HEK293T (cell line): ENCODE data around the gene HTR1D.
"Not testable (repeated sequence)": the region's sequence is repeated elsewhere in the genome, so short reads cannot be mapped to it uniquely, and the experiment has no call there.

ENCODE experiments used
- CTCF ChIA-PET: fragments of 350-600 bp; formaldehyde crosslinking; extraction: SDS; loops from one replicate; lab custom pipeline; 2021; ENCODE audit warnings: antibody characterized with exemption, inconsistent platforms; lab: Yijun Ruan, JAX
- POLR2A ChIA-PET: fragments of 350-600 bp; formaldehyde crosslinking; extraction: SDS; loops from one replicate; lab custom pipeline; 2020; ENCODE audit warnings: antibody characterized with exemption, inconsistent platforms; lab: Yijun Ruan, JAX
- DNase-seq: peaks from one replicate; pipeline ENCODE4 v3.0.0; 2012; ENCODE audit warnings: mixed read lengths; ENCODE audit errors: extremely low spot score
- ARNT ChIP-seq: fragments of 450-650 bp; IDR thresholded peaks from 2 replicates; pipeline ENCODE4 v1.6.1; 2017; ENCODE audit warnings: mild to moderate bottlenecking
- BHLHE40 ChIP-seq: fragments of 450-650 bp; IDR thresholded peaks from 2 replicates; pipeline ENCODE4 v1.6.1; 2016; ENCODE audit warnings: mild to moderate bottlenecking, moderate library complexity, borderline replicate concordance
- CTBP1 ChIP-seq: fragments of 450-650 bp; IDR thresholded peaks from 2 replicates; pipeline ENCODE4 v1.6.1; 2016; ENCODE audit warnings: borderline replicate concordance
- ELF4 ChIP-seq: fragments of 450-650 bp; IDR thresholded peaks from 2 replicates; pipeline ENCODE4 v1.6.1; 2017; ENCODE audit warnings: antibody characterized with exemption
- FOXA1 ChIP-seq: fragments of 450-650 bp; IDR thresholded peaks from 2 replicates; pipeline ENCODE4 v1.6.1; 2016; ENCODE audit warnings: mild to moderate bottlenecking
- FOXK2 ChIP-seq: fragments of 450-650 bp; IDR thresholded peaks from 2 replicates; pipeline ENCODE4 v1.6.1; 2016; ENCODE audit warnings: mild to moderate bottlenecking
- FOXM1 ChIP-seq: fragments of 450-650 bp; IDR thresholded peaks from 2 replicates; pipeline ENCODE4 v1.6.1; 2017; ENCODE audit warnings: mild to moderate bottlenecking, borderline replicate concordance
- HDGF ChIP-seq: fragments of 450-650 bp; IDR thresholded peaks from 2 replicates; pipeline ENCODE4 v1.6.1; 2017; ENCODE audit warnings: antibody characterized with exemption, borderline replicate concordance
- L3MBTL2 ChIP-seq: fragments of 450-650 bp; conservative IDR thresholded peaks from 2 replicates; pipeline ENCODE4 v1.6.1; 2016; ENCODE audit warnings: mild to moderate bottlenecking
- LEF1 ChIP-seq: fragments of 450-650 bp; IDR thresholded peaks from 2 replicates; pipeline ENCODE4 v1.6.1; 2017; ENCODE audit warnings: mild to moderate bottlenecking, borderline replicate concordance
- NFRKB ChIP-seq: fragments of 450-650 bp; IDR thresholded peaks from 2 replicates; pipeline ENCODE4 v1.6.1; 2016; ENCODE audit warnings: mild to moderate bottlenecking, moderate library complexity
- PKNOX1 ChIP-seq: fragments of 450-650 bp; IDR thresholded peaks from 2 replicates; pipeline ENCODE4 v1.6.1; 2016
- SP1 ChIP-seq: fragments of 450-650 bp; IDR thresholded peaks from 2 replicates; pipeline ENCODE4 v1.6.1; 2017
- SUZ12 ChIP-seq: fragments of 450-650 bp; IDR thresholded peaks from 2 replicates; pipeline ENCODE4 v1.6.1; 2016; ENCODE audit warnings: mild to moderate bottlenecking
- TARDBP ChIP-seq: fragments of 450-650 bp; IDR thresholded peaks from 2 replicates; pipeline ENCODE4 v1.6.1; 2016
- ZNF384 ChIP-seq: fragments of 450-650 bp; IDR thresholded peaks from 2 replicates; pipeline ENCODE4 v1.6.1; 2016

Gene HTR1D, protein sequence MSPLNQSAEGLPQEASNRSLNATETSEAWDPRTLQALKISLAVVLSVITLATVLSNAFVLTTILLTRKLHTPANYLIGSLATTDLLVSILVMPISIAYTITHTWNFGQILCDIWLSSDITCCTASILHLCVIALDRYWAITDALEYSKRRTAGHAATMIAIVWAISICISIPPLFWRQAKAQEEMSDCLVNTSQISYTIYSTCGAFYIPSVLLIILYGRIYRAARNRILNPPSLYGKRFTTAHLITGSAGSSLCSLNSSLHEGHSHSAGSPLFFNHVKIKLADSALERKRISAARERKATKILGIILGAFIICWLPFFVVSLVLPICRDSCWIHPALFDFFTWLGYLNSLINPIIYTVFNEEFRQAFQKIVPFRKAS

DNA sequence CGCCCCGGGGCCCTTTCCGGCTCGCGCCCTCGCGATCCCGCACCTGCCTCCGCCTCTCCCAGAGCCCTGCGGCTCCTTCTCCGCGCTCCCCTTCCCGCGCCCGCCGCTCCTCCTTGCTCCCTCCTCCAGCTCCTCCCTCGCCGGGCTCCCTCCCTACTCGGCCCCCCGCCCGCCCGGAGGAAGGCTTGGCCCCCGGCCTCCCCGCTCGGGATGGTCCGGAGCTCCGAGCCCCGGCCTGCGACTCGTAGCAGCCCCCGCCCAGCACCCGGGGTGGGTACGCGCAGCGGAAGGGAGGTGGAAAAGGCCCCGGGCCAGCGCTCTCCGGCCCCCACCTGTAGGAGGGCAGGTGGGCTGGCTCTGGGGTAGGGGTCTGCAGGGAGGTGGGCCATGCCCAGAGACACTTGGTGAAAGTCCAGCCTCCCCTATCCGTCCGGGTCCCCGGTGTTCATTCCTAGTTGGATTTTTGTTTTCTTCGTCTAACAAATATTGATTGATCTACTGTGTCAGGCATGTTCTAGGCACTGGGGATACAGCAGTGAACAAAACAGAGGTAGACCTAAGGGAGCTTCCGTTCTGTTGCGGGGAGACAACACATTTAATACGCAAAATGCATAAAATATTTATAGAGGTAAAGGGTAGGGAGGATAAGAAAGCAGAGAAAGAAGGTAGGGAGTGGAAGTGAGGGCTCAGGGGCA is at the start of gene HTR1D:
TSS of gene HTR1D (minus strand) at position 82 of the 695 bp plus-strand sequence. CDS start 23,283 bp downstream, outside the sequence.
- CTCF ChIA-PET = interaction anchor here (1.8 to 1.9 kb wide), 2 partner anchors 10 to 33 kb away, joined by 4 to 5 read pairs; no protein-coding TSS in a partner anchor
- POLR2A ChIA-PET = interaction anchor here (1.0 to 1.4 kb wide), 2 partner anchors 127 to 151 kb away, joined by 3 read pairs; partner anchors contain the start of gene HNRNPR
- peak; percentile 63 for DNase-seq
- TF ChIP-seq PKNOX1 = no peak
- no peak for TF ChIP-seq LEF1
- no peak for TF ChIP-seq ZNF384
- no peak for TF ChIP-seq FOXM1
- TF ChIP-seq SP1 = no peak
- TF ChIP-seq SUZ12 = no peak
- no peak for TF ChIP-seq ELF4
- TF ChIP-seq FOXA1 = no peak
- TF ChIP-seq CTBP1 = no peak
- TF ChIP-seq TARDBP = no peak
- no peak for TF ChIP-seq ARNT
- TF ChIP-seq L3MBTL2 = no peak
- TF ChIP-seq BHLHE40 = no peak
- TF ChIP-seq FOXK2 = no peak
- no peak for TF ChIP-seq HDGF
- TF ChIP-seq NFRKB = no peak

DNA sequence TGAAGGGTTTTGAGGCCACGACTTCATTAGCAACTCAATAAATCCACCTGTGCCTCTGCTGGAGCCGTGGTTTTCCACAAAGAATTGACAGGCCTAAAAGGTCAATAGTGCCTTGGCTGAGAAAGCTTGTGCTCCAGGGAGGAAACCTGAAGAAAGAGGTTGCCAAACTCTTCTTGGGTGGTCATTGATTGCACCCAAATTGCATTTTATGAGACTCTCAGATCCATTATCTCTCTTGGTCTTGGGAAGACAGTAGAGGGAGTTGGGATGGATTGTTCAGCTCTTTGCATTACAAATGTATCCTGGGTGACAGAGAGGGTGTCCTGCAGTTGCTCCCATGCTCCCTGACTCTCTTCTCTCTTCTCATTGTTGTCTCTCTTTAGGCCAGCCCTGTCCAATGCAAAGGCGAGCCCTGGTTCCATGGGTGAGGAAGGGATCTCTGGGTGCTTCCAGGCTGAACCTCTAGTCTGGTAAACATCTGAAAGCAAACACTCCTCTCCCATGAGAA is 46.1 kb upstream of the HTR1D start:
- ChIA-PET POLR2A (no interaction called here), CTCF (no interaction called here)
- DNase-seq = no peak
- no peak for TF ChIP-seq TARDBP
- TF ChIP-seq CTBP1 = no peak
- no peak for TF ChIP-seq LEF1
- no peak for TF ChIP-seq ARNT
- TF ChIP-seq ZNF384 = no peak
- TF ChIP-seq ELF4 = no peak
- TF ChIP-seq PKNOX1 = no peak
- no peak for TF ChIP-seq BHLHE40
- TF ChIP-seq FOXM1 = no peak
- TF ChIP-seq L3MBTL2 = no peak
- no peak for TF ChIP-seq FOXA1
- no peak for TF ChIP-seq SP1
- no peak for TF ChIP-seq NFRKB
- TF ChIP-seq FOXK2 = no peak
- no peak for TF ChIP-seq SUZ12
- no peak for TF ChIP-seq HDGF

DNA sequence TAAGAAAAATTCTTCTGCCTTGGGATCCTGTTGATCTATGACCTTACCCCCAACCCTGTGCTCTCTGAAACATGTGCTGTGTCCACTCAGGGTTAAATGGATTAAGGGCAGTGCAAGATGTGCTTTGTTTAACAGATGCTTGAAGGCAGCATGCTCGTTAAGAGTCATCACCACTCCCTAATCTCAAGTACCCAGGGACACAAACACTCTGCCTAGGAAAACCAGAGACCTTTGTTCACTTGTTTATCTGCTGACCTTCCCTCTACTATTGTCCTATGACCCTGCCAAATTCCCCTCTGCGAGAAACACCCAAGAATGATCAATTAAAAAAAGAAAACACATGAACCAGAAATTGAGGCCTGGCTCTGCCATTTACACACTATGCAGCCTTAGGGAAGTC is 40.8 kb upstream of the HTR1D start:
- DNase-seq, POLR2A ChIA-PET: not testable (repeated sequence)
- CTCF ChIA-PET = interaction anchor here (1.3 kb wide), 1 partner anchor 16 kb away, joined by 4 read pairs; no protein-coding TSS in a partner anchor

GRCh38 chr1:23257371-23257770 is 40.1 kb upstream of the HTR1D start:
- CTCF ChIA-PET, DNase-seq, POLR2A ChIA-PET: not testable (repeated sequence)

GRCh38 chr1:23254584-23254983 is 37.3 kb upstream of the HTR1D start:
- CTCF ChIA-PET = no interaction called here
- POLR2A ChIA-PET = no interaction called here
- no peak for DNase-seq
- TF ChIP-seq ZNF384 (no peak), L3MBTL2 (no peak), HDGF (no peak), ARNT (no peak), FOXM1 (no peak), TARDBP (no peak), CTBP1 (no peak), ELF4 (no peak), SUZ12 (no peak), LEF1 (no peak), FOXA1 (no peak), NFRKB (no peak), SP1 (no peak), PKNOX1 (no peak), BHLHE40 (no peak), FOXK2 (no peak)

- CTCF ChIA-PET = no interaction called here
- POLR2A ChIA-PET = interaction anchor here (0.6 kb wide), 1 partner anchor 273 kb away, joined by 3 read pairs; no protein-coding TSS in a partner anchor
- TF ChIP-seq CTBP1 = no peak
- TF ChIP-seq TARDBP = no peak
- no peak for TF ChIP-seq L3MBTL2
- no peak for TF ChIP-seq SUZ12
- no peak for TF ChIP-seq ZNF384
- TF ChIP-seq ELF4 = no peak
- no peak for TF ChIP-seq NFRKB
- no peak for TF ChIP-seq ARNT
- no peak for TF ChIP-seq PKNOX1
- DNase-seq = no peak
Measured at GRCh38 chr1:23251812-23252211, 34.5 kb upstream of the HTR1D start.
